Activated CD4-positive, alpha-beta T cell treated with anti-CD3 and anti-CD28 coated beads for 48 hours (primary cell): ENCODE data around the gene LYST.

Source experiments
- DNase-seq: peaks from one replicate; pipeline ENCODE4 v3.0.0-alpha.2; 2020

The LYST gene

DNA sequence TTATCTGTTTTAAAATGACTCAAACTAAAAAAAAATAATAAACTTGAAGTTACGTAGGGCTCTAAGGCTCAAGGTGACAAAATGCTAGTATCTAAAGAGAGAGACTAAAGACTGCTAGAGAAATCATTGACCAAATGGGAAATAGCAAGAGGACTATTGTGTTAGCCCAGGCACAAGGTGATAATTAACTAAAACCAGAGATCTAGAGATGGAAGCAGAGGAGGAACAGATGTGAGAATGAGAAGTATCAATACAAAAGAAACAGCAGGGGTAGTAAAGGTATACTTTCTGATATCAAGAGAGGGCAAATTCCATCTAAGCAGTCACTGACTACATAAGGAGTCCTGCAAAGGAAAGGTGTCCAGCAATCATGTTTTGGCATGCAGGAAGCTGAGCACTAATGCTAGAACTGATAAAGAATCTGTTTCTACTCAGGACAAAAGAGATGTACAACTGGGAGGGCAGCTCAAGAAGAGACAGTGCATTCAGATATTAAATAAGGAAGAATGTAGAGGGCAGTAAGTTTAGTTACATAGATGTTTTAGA lies 116.9 kb downstream of the LYST start:
- no peak for DNase-seq

DNA sequence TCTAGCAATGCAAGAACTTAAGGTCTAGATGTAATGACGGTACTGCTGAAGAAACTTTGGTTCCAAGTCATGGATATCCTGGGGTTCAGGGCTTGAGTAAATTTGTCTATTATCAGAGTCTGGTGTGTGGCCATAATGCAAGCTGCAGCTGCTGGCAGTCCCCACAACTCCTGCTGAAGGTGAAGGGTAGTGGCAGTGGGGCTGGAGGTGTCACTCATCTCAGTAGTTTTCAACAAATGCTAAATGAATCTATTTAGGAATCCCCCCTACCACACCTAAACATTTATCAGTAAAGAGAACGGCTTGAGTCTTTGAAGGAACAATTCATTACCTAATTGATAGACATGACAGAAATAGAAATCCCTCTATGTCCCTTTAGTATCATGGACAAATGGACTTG lies 118.0 kb downstream of the LYST start:
- no peak for DNase-seq

DNA sequence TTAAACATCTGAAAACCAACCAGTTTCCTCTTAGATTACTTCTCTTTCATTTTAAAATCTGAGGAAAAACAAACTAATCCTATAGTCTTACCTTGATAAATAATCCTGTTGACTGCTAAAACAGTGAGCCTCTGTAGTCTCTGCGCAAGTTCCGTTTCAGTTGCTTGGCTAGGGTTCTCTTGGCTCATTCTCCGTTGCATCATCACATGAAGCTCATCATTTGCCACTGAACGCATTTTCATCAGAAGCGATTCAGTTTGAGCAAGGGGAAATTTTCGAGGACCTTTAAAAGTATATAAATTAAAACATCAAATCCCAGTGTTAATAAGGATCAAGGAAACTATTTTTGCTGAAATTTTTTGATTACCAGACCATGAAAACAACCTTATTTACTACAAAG lies 120.5 kb downstream of the LYST start:
- DNase-seq = no peak

DNA sequence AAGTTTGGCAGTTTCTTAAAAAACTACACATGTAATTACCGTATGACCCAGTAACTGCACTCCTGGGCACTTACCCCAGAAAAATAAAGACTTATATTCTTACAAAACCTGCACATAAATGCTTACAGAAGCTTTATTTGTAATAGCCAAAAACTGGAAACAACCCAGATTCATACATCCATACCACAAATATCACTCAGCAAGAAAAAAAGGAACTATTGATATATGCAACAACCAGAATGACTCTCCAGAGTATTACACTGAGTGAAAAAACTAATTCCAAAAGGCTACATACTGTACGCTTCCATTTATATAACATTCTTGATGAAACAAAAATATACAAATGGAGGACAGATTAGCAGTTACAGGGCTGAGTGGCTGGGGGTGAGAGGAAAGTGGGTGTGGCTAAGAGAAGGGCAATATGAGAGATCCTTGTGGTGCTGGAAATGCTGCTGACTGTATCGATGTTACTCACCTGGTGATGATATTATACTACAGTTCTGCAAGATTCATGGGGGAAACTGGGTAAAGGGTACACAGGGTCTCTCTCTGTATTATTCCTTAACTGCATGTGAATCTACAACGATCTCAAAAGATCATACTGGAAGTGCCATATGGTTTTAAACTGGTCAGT lies 121.1 kb downstream of the LYST start:
- no peak for DNase-seq

DNA sequence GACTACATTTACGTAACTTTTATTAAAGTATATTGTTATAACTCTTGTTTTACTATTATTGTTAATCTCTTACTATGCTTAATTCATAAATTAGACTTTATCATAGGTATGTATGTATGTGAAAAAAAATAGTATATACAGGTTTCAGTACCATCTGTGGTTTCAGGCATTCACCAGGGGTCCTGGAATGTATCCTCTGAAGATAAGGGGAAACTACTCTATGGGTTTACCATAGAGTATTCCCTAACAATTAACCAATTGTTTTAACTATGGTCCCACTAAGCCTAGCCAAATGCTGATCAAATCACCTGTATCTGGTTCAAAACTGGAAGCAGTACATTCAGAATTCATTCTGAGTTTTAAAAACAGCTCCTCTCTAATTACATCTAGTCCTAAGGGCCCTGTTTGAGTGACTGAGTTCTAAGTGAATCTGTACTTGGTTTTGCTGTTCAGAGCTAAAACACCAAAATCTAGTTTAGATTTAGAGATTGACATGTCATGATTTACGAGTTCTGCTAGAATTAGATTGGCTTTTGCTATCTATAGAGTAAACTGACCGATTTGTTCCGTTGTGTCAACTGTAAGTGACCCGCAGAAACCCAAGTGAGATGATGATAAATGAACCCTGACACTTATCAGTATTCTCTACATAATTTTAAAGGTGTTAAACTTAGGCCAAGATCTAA lies 123.6 kb downstream of the LYST start:
- no peak for DNase-seq

DNA sequence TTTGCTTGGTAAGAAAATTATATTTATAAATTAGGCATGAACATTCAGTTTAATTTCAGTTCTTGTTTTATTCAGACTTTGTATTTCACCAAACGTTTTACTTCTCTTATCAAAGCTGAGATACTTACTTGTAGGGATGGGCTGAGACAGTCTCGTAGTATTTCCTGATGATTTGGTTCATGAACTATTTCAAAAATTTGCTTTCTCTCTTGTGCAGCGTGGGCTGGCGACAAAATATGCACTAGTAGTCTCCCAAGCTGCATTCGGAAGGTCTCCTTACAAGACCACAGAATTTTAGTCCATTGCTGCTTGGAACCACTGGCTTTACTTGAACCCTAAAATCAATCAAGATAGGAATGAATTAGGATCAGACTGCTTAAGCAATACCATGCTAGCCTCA lies 125.4 kb downstream of the LYST start:
- no peak for DNase-seq

DNA sequence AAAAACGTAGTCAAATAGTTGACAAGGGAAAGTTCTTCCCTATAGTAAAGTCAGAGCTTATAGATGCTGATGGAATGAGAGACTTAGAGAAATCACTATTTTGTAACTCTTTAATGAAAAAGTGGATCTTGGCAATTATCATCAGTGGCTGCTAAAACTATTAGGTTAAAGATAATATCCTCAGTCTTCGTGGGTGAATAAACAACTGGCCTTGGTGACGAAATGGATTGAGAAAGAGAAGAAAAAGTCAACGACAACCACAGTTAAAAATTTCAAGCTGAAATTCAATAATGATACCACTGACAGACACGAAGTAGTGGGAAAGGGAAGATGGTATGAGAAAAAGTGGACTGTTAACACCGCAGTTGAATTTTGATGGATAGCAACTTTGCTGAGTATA lies 127.1 kb downstream of the LYST start:
- no peak for DNase-seq

DNA sequence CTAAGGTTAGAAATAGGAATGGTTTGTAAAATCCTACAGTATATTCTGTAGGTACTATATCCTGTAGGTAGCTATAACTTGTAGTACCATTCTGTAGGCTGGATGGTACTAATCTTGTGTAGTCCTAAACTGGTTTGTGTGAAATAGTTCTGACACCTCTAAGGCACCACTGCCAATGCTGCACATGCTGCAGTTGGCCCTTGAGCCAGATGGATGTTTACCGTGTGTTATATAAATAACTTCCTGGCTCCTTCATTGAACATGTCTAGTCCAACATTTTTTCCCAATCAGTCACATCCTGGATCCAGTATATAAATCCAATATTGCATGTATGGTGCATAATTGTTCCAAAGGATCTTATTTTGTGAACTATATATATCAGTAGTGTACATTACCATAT lies 127.6 kb downstream of the LYST start:
- no peak for DNase-seq

DNA sequence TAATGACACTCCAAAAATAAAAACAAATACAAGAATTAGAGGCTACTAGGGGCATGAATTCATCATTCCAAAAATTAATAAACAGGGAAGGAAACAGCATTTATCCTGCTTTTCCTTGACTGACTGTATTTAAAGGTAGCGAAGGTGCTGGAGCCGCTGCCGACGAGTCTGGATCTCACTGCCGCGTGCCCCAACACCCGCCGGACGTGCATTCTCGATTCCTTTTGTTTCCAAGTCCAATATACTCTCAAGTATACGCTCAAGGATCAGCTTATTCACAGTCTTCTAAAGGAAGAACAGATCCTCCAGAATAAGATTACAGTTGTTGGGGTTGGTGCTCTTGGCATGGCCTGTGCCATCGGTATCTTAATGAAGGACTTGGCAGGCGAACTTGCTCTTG lies 129.0 kb downstream of the LYST start:
- no peak for DNase-seq

DNA sequence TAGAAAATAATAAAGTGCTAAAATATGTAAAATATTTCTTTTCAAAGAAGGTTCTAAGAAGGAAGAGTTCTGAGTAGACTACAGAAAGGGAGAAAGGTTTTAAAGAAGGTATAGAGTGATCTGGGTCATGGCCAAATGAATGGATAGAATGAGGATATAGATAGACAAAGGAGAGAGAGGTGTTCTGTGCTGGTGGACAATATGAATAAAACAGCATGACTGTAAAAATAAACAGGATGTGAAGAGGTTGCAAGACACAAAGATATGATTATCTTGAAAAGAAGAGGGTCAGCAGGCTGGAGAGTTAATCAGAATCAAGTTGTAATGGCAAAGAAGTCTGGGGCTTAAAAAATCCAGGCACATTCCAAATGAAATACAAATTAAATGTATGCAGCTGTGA lies 130.4 kb downstream of the LYST start:
- no peak for DNase-seq

DNA sequence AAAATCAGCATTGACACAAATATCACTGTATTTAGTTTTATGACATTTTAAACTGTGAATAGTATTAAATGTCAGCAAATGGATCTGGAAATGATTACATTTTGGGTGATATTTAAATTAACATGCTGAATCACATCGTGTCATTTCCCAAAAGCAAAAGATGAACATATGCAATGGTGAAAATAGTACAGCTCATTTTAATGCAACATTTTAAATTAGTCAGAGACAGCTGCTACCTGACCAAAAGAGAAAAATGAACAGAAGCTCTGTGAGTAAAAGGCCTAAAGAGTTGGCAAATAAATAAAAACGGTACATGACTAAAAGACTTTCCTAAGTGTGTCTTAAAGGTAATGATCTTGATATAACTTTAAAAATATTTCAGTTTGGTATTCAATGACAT lies 131.1 kb downstream of the LYST start:
- no peak for DNase-seq

DNA sequence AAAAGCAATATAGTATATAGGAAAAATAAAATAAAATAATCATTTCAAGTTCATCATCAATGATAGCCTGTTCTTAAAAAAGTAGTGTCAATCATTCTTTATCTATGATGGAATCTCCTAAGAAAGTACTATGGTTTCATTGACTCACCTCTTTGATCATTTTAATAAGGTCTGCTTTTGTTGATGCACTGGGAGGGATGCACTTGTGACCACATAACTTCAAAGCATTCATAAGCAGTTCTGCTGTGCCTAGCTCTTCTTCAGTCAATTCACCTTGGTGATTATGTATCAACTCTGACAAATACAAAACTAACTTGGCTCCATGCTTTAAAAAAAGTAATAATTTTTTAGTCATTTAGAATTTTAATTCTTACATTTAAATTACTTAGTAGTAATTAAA lies 132.4 kb downstream of the LYST start:
- no peak for DNase-seq

DNA sequence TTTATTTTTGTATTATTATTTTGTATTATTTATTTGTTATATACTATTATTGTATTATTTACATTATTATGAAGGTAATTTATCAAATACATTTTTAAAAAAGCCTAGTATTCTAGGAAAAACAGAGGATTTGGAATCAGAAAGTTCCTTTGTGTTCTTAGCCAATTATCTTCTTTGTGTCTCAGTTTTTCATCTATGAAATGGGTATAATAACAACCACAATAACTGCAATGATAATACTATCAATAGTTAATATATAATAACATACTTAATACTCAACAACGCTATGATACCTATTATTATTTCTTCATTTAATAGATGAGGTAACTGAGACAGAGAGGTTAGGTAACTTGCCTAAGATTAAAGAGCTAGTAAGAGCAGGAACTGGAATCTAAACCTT lies 136.7 kb downstream of the LYST start:
- no peak for DNase-seq

DNA sequence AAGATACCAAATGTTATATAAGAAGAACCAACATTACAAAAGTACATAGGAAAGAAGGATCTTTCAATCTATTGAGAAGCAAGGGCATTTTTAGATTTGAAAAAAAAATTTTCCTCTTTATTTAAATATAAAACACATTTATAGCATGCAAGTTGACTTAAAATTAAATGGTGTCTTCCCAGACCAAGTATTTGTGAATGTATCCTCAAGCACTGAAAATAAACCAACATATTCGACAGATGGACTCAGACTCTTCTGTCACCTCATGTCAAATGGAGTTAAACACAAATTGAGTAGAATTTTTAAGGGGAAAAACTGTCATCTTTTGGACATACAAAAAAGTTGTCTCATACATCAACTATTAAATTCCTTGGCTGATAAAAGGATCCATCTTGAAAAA lies 140.1 kb downstream of the LYST start:
- DNase-seq = no peak

DNA sequence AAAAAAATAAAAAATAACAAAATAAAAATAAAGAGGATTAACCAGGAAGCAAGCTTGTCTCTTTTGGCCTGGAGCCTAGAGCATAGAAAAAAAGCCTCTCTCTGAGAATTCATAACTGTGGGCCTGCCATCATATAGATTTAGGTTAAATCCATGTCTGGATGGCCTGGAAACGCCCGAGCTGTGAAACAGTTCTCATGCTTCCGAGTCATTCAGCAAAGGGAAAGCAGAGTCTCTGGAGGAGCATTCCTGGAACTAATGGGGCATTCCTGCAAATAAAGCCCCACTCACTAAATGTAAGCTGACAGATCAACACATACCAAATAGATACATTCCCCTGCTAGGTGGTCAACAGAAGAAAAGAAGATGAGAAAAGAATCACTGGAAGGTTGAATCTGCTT lies 141.3 kb downstream of the LYST start:
- no peak for DNase-seq

DNA sequence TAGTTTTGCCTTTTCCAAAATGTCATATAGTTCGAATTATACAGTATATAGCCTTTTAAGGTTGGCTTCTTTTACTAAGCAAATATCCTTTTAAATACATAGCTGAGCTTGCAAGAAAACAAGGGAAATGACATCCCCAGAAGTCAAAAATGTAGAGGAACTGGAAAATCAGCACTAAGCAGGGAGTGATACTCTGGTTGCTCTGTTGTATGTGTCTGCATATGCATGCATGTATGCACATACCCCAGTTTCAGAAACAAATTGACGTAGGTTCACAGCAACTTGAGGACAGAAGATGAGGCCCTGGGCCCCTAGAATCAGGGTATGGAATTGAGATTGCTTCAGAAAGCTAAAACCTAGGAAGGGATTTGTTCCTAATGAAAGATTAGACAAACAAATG lies 142.0 kb downstream of the LYST start:
- DNase-seq = no peak

DNA sequence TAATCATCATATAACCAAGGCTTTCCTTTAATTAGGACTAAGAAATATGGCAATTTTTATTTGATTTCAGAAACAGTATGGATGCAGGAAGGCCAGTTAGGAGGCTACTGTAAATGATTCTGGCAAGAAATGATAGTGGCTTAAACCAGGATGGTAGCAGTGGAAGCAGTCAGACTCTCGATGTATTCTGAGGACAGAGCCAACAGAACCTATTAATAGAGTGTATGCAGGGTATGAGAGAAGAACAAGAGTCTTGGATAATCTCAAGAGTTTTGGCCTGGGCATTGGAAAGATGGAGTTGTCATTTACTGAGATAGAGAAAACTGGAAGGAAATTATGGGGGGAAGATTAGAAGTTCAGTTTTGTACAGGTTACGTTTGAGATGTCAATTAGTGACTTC lies 143.8 kb downstream of the LYST start:
- DNase-seq = no peak

DNA sequence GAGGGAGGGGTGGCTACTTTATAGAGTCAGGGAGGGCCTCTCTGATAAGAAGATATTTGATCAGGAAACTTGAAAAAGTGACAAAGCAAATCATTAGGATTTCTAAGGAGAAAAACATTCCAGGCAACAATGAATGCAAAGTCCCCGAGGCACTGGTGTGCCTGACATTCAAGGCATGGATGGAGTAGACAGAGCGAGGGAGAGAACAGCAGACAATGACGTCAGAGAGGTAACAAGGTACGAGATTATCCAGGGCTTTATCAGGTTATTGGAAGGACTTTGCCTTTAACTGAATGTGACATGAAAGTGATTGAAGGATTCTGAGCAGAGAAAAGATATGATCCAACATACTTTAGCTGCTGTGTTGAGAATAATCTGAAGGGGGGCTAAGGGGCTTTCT lies 144.7 kb downstream of the LYST start:
- no peak for DNase-seq

DNA sequence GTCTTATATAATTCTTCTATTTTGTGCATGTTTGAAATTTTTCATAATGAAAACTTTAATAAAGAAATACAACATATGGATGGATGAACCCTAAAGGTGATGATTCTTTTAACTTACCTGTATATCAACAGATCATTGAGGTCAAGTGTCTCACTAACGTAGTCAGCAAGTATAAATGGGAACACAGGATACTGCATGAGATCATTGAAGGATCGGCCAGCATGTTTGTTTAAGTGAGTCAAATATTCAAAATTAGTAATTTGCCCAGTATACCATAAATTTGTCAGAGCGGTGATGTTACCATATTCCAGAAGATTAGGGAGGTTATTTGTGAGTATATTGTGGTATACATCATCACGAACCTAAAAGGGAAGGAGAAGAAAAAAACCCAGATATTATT lies 146.2 kb downstream of the LYST start:
- DNase-seq = no peak

DNA sequence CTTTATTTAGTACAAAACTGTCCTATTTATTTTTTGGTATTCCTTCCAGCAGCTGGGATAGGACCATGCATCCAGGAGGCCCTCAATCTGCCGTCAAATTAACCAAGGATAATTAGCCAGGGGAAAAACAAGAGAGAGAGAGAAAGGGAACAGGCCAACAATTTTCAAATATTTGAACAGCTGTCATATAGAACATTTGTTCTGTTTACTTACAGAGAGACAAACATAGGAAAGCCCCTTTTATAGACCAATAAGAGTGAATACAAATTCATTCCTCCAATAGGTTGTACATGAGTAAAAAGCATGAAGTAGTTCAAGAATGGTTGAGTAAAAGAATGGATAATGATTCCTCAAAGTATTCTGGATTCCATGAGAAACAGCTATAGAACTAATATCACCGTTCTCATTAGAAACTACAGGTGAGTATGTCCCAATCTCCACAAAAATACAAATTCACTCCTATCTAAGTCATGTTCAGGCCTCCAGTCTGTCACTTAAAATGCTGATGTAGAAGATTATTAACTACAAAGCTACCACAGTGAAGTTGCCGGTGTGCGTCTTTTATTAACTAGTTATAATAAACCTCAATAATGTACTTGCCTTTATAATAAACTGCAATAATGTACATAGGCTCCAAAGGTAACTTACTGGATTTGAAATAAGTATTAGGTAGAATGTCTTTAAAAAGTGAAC lies 152.4 kb downstream of the LYST start:
- DNase-seq = no peak

DNA sequence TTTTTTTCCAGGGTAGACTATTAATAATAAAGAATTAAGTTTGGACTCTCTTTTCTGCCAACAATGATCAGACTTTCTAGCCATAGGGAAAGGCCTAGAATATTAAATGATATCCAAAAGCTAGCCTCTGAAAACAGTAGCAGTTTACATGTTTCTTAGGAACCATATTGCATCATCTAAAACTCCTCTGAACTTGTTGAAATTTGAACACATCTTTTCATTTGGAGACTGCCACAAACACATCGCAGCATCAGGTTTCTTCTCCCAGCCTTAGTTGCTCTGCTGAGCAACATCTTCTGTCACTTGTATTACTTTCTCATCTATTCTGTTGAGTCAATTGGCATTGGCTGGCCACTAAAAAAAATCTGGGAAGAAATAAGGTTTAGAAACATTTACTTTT lies 153.9 kb downstream of the LYST start:
- DNase-seq = no peak

DNA sequence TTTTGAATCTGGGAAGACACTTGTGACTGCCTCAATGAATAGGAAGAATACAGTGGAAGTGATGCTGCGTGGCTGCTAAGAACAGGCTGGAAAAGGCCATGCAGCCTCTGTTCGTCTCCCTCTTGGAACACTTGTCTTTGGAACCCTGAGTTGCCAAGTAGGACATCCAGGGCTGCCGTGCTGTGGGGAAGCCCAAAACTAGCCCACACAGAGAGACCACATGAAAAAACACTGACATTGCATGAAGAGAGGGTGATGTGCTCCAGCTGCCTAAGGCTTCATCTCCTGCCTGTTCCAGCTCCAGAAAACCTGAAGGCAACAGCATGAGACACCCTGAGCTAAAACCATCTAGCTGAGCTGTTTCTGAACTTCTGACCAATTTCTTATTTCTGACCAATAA lies 156.0 kb downstream of the LYST start:
- DNase-seq = no peak

DNA sequence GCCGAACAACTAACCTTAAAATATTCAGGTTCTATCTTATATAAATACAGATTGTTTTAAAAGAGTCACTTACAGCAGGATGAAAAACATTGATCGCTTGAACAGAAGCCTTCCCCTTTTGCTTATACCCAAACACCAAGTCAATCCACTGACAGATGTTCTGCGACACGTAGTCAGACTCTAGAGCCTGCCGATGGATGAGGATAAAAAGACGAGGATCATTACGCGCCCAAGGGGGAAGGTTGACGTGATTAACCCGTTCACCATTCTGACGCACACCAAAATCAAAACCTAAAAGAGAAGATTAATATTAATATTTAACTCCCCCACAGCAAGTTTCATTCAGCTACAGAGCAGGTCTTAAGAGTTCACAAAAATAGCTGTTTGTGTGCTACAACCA lies 157.7 kb downstream of the LYST start:
- no peak for DNase-seq

DNA sequence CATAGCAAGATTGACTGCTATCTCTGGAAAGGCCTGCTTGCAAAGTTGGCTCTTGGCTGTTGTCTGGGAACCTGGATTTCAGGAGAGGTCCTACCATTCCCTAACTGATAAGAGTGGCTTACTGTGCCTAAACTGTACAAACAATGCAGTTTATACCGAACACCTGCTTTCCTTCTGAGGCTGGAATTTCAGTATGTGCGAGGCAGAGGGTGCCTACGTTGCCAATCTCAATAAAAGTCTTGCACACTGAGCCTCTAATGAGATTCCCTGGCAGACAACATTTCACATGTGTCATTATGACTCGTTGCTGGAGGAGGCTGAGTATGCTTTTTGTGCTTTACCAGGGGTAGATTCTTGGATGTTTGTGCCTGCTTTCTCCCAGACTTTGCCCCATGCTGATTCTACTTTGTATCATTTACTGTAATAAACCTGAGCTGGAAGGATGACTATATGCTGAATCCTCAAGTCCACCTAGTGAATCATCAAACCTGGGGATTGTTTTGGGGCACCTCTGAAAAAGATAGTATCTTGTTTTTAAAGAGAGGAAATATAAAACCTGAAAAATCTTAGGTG lies 158.2 kb downstream of the LYST start:
- DNase-seq = peak; percentile 15
